Skeletal muscle cell (primary cell): Measurements from ENCODE around the gene IGSF9B.

Experiments
- DNase-seq: peaks from one replicate; pipeline ENCODE4 v3.0.0-alpha.2; 2010; ENCODE audit warnings: low read depth
- H3K4me3 ChIP-seq: 2 replicates; pipeline ENCODE4 v1.5.1; 2011; ENCODE audit warnings: low read depth, mild to moderate bottlenecking, control low read depth, low read length, moderate library complexity

IGSF9B gene

GRCh38 chr11:133964356-133964755 is 7.6 kb upstream of the IGSF9B start:
- H3K4me3 ChIP-seq, result no peak overlapping the region

GRCh38 chr11:133961890-133962289 is 5.1 kb upstream of the IGSF9B start:
- no peak for DNase-seq
- no peak overlapping the region for H3K4me3 ChIP-seq

More at GRCh38 chr11:133964356-133964755, 7.6 kb upstream of the IGSF9B start:
- no peak for DNase-seq

- DNase-seq, result no peak
- no peak overlapping the region for H3K4me3 ChIP-seq
These were observed 1.1 kb upstream of the IGSF9B start for GRCh38 chr11:133957900-133958299.

GRCh38 chr11:133955945-133956421 is 785 bp downstream of the IGSF9B start:
- DNase-seq, result no peak
- H3K4me3 ChIP-seq, result peak overlapping the region; percentile 48

- DNase-seq, result no peak
- H3K4me3 ChIP-seq, result no peak overlapping the region
These were observed 1.5 kb downstream of the IGSF9B start for GRCh38 chr11:133955081-133955891.

GRCh38 chr11:133953999-133954398 is 2.8 kb downstream of the IGSF9B start:
- no peak overlapping the region for H3K4me3 ChIP-seq
- DNase-seq, result no peak

GRCh38 chr11:133953547-133953946 is 3.2 kb downstream of the IGSF9B start:
- no peak for DNase-seq
- H3K4me3 ChIP-seq, result no peak overlapping the region

GRCh38 chr11:133952199-133953190 is 4.3 kb downstream of the IGSF9B start:
- DNase-seq, result no peak
- H3K4me3 ChIP-seq, result no peak overlapping the region

- H3K4me3 ChIP-seq, result peak overlapping the region; percentile 23
- DNase-seq, result no peak
These were observed 5.2 kb downstream of the IGSF9B start for GRCh38 chr11:133951327-133952198.

GRCh38 chr11:133950874-133951326 is 5.9 kb downstream of the IGSF9B start:
- no peak for DNase-seq
- H3K4me3 ChIP-seq, result peak overlapping the region; percentile 23

GRCh38 chr11:133950421-133950820 is 6.3 kb downstream of the IGSF9B start:
- no peak for DNase-seq
- H3K4me3 ChIP-seq, result no peak overlapping the region

GRCh38 chr11:133949129-133949528 is 7.6 kb downstream of the IGSF9B start:
- H3K4me3 ChIP-seq, result no peak overlapping the region
- no peak for DNase-seq

GRCh38 chr11:133948711-133949110 is 8.1 kb downstream of the IGSF9B start:
- no peak for DNase-seq
- H3K4me3 ChIP-seq, result no peak overlapping the region

- no peak for DNase-seq
- no peak overlapping the region for H3K4me3 ChIP-seq
These were observed 9.4 kb downstream of the IGSF9B start for GRCh38 chr11:133947321-133947756.

- H3K4me3 ChIP-seq, result no peak overlapping the region
- no peak for DNase-seq
These were observed 10.0 kb downstream of the IGSF9B start for GRCh38 chr11:133946541-133947318.

- H3K4me3 ChIP-seq, result no peak overlapping the region
- DNase-seq, result no peak
These were observed 10.7 kb downstream of the IGSF9B start for GRCh38 chr11:133946051-133946450.

GRCh38 chr11:133945087-133945974 is 11.4 kb downstream of the IGSF9B start:
- no peak overlapping the region for H3K4me3 ChIP-seq
- no peak for DNase-seq
